HG03558 (cell line): ENCODE results near the gene TEAD2.
"Not testable (repeated sequence)": the region's sequence is repeated elsewhere in the genome, so short reads cannot be mapped to it uniquely, and the experiment has no call there.

Experiments
- ATAC-seq: cut with Tn5 transposase; IDR thresholded peaks from one replicate; pipeline ENCODE4 v1.9.1; 2021; ENCODE audit warnings: moderate number of reproducible peaks; ENCODE audit not compliant: unreplicated experiment; ENCODE audit errors: extremely low read depth

The TEAD2 gene

GRCh38 chr19:49389406-49389805 is 27.2 kb upstream of the TEAD2 start:
- no peak for ATAC-seq

DNA sequence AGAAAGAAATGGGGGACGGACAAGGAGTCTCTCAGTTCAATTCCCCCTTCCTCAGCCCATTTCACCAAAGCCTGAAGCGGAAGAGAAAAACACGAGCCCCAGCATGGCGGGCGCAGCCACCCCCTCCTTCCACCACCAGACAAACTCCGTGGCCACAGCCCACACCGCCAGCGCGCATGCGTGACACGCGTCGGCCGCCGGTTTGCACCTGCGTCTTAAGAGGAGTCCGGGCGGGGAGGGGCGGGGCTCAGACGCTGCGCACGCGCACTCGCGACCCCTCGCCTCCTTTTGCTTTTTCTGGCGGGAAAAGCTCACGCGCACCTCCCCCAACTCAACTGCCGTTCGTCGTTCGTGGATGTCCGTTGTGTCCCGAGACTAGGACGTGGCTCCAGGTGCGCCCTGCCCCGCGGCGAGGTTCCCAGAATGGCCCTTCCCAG is 25.7 kb upstream of the TEAD2 start, which contains the start of gene KASH5:
TSS of gene KASH5 (plus strand) at position 314 of the 437 bp plus-strand sequence. CDS start 2,635 bp downstream, outside the sequence.
- ATAC-seq = no peak

DNA sequence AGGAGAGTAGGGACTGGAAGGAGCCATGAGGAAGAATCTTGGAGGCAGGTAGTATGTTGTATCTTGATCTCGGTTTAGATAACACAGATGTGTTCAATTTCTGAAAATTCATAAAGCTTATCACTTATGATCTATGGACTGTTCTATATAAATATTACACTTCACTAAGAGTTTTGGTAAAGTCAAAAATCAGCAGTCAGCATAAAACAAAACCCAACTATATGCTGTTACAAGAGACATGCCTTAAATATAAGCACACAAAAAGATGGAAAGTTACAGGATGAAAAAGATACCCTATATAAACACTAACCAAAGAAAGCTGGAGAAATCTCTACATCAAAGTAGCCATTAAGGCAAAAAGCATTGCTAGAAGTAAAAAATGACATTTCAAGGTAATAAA is 21.4 kb upstream of the TEAD2 start:
- no peak for ATAC-seq

GRCh38 chr19:49382639-49383038 is 20.4 kb upstream of the TEAD2 start:
- ATAC-seq = no peak

DNA sequence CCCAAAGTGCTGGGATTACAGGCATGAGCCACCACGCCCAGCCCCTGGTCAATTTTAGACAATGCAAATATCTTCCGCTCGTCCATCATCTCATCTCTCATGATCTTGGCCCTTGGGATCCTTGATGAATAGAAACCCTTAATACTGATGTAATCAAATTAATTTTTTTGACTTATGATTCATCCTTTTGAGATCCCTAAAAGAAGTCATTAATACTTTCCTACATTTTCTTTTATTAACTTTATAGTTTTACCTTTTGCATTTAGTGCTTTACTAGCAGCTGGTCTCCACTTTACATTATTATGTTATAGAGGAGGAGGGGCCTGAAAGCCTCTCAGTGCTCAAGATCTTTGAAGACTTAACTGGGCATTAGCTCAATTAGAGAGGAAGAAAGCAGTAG is 18.2 kb upstream of the TEAD2 start:
- no peak for ATAC-seq

GRCh38 chr19:49378512-49378911 is 16.3 kb upstream of the TEAD2 start:
- no peak for ATAC-seq

- ATAC-seq = no peak
Measured at GRCh38 chr19:49374665-49375434, 12.6 kb upstream of the TEAD2 start.

GRCh38 chr19:49373174-49373573 is 11.0 kb upstream of the TEAD2 start:
- ATAC-seq = not testable (repeated sequence)

DNA sequence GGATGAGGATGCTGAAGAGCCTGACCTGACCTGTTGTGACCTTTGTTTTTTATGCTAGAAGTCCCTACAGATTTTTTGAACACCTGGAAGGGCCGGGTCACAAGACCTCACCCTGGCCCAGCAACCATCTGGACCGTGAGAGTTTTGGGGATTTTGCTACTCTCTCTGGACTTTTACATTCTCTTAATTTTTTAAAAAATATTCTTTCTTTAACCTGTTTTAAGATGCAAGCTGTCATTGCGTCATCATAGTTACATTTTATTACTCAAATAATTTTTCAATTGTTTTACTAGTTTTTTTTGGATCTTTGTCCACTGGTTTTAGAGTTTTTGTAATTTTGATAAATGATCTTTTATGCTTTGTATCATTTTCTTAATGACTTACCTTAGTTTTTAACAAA is 9.0 kb upstream of the TEAD2 start:
- ATAC-seq = no peak

- no peak for ATAC-seq
Measured at GRCh38 chr19:49368711-49369358, 6.6 kb upstream of the TEAD2 start.

- no peak for ATAC-seq
Measured at GRCh38 chr19:49366110-49366509, 3.9 kb upstream of the TEAD2 start.

- no peak for ATAC-seq
Measured at GRCh38 chr19:49364083-49364737, 2.0 kb upstream of the TEAD2 start.

DNA sequence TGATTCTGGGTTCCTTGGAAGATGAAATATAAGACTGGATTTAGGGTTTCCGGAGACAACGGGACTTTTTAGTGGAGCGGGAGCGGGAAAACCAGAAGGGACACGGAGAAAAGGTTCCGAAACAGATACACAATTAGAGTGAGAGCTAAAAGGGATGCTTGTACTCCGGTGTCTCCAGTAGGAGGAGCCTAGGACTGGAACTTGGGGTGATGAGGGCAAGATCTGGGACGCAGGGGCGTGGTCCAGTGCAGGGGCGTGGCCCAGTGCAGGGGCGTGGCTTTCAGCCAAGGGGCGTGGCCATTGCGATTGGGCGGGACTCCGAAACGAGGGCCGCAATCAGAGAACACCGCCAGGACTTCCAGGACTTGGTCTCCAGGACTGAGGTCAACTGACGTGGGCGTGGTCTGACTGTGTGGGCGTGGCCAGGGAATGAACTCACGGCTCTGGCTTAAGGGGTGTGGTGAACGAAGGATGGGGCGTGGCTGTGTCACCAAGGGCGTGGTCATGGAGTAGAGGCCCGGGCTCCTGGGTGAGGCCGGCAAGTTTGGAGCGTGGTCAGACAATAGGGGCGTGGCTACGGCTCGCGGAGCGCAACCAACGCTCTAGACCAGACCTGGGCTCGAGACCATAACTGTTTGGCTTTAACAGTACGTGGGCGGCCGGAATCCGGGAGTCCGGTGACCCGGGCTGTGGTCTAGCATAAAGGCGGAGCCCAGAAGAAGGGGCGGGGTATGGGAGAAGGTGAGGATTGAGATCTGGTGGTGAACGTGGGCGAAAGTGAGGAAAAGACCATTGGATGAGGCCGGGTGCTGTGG is 1.3 kb upstream of the TEAD2 start, which contains the start of gene DKKL1:
TSS of gene DKKL1 (plus strand) at position 610 of the 815 bp plus-strand sequence. CDS start at position 732, 122 bp downstream.
- no peak for ATAC-seq

GRCh38 chr19:49362929-49363267 is 682 bp upstream of the TEAD2 start:
- no peak for ATAC-seq

- ATAC-seq = no peak
Measured at GRCh38 chr19:49361438-49362047, 673 bp downstream of the TEAD2 start.

- ATAC-seq = no peak
Measured at GRCh38 chr19:49359851-49360820, 2.1 kb downstream of the TEAD2 start.

GRCh38 chr19:49357186-49357585 is 5.0 kb downstream of the TEAD2 start:
- no peak for ATAC-seq

GRCh38 chr19:49356382-49356781 is 5.8 kb downstream of the TEAD2 start:
- no peak for ATAC-seq

DNA sequence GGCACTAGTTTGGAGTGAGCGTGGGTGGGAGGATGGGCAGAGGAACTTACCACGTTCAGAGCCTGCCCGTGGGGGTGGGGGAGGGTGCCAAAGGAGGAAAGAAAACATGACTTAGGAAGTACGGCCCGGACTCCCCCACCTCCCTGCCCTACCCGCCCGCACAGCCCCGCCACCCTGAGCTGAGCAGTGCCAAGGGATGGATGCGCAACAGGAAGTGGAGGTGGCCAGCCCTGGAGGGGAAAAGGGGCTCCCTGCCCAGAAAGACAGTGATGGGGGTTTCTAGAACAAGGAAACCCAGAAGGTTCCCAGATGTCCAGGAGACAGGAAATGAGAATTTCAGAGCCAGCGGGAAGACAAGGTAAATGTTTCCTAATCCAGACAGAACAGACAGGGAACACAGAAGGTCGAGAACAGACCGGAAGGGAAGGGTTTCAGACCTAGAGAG is 6.3 kb downstream of the TEAD2 start:
- no peak for ATAC-seq
